Activated T-cell treated with anti-CD3 and anti-CD28 coated beads for 4 hours (primary cell): Measurements from ENCODE around the gene TMEM72.

Source experiments
- DNase-seq: peaks from one replicate; pipeline ENCODE4 v3.0.0-alpha.2; 2020

Gene TMEM72

DNA sequence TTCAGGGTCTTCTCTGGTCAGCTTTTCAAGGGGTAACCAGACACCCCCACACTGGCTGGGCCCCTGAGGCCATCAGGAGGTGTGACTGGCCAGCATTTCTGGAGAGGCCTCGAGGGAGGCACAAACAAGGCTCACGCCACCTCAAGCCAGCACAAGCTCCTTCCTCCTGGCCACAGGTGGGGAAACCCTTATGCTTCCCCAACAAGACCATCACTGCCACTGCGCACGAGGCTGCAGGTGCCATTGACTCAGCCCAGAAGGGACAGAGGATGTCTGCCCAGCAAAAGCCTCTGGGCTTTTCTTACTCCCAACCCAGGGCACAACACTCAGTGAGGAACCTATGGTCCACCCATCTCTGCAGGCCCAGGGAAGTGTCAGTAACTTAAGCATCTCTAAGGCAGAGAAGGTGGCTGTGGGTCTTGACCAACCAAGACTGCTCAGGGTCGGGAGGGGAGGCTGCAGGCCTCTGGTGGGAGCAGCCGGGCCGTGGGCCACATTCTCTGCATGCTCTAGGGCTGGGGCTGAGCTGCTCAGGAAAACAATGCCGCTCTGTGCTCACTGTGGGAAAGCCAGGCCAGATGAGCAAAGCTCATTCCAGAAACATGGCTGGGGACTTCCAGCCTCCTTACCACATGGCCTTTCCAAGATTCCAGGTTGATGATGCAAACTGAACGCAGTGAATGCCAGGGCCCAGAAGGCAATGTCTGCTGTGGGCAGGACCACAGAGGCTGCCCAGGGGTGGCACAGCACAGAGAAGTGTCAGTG lies 24.2 kb downstream of the TMEM72 start:
- DNase-seq: no peak

DNA sequence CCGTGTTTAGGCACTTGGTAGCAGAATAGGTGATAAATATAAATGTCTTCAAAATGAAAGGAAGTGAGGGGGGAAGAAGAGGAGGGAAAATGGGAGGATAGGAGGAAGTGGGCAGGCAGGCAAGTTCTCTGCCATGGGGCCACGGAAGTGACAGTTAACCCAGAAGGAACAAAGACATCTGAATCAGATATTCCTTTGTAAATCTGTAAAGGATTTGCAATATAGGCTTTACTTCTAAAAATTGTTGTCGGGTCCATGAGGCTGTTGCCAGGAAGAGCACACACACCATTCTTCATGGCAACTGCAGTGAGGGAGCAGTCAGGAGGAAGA lies 24.8 kb downstream of the TMEM72 start:
- no peak for DNase-seq

DNA sequence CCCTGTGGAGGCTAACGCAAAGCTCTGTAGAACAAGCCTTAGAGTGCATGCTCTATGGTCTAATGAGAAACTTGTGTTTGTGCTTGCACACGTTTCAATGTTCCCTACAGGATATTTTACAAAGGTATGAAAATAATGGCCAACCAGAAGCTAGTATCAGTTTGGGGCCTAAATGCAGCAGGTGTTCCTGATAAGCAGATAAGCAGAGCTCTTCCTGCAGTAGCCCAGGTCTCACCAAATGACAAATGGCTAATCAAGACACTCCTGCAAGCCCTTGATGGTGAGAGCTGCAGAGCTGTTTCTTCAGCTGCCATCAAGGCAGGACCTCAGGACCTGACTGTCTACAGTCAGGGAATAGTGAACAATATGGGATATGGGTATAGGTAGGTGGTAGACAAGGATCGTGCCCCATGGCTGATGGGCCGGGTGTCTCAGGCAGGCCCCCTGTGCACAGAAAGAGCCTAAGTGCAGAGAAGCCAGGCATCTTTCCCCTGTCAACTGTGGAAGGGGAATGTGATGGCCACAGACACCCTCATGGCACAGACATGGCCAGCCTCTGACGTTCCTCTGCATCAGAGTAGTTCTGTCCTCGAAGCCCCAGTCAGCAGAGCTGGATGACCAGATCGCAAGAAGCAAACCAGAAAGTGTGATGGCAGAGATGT lies 25.3 kb downstream of the TMEM72 start:
- DNase-seq: no peak

DNA sequence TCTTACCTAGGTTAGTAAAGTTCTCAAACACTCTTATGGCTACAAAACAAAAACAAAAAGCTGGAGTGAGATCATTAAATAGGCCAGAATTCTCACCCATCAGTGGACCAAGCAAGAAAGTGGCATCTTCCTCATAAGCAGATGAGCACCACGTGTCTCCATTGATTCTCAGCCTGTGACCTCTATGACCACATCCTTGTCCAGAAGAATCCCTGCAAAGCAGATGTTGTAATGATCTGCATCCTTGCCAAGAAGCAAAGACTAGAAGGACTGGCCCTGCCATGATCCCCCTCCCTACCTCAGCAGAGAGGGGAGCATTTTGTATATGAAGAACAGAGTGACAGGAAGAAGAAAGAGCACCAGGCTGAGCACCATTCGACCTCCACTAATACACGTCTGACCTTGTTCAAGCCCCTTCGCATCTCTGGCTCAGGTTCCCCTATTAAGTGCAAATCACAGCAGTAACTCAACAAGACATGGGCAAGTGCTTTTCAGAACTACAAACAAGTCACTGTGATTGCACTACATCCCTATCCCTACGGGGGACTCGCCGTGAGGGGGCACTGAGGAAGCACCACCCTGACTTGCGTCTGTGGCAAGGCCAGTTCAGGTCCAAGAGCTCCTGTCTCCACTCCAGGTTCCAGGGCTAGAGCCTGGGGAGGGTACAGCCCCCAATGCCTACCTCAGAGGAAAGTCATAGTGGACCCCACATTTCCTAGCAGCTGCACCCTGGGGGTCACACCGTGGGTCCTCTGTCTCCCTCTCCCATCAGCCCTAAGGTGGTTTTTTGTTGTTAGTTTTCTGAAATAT lies 26.3 kb downstream of the TMEM72 start:
- DNase-seq: no peak

DNA sequence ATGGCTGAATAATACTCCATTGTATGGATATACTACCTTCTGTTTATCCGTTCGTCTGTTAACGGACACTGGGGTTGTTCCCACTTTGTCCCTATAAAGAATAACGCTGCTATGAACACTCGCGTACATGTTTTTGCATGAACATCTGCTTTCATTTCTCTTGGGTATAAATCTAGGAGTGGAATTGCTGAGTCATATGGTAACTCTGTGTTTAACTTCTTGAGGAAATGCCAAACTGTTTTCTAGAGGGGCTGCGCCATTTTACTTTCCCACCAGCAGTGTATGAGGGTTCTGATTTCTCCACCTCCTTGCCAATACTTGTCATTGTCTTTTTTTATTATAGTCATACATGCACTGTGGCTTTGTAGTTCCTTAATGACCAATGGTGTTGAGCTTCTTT lies 27.8 kb downstream of the TMEM72 start:
- DNase-seq: no peak

DNA sequence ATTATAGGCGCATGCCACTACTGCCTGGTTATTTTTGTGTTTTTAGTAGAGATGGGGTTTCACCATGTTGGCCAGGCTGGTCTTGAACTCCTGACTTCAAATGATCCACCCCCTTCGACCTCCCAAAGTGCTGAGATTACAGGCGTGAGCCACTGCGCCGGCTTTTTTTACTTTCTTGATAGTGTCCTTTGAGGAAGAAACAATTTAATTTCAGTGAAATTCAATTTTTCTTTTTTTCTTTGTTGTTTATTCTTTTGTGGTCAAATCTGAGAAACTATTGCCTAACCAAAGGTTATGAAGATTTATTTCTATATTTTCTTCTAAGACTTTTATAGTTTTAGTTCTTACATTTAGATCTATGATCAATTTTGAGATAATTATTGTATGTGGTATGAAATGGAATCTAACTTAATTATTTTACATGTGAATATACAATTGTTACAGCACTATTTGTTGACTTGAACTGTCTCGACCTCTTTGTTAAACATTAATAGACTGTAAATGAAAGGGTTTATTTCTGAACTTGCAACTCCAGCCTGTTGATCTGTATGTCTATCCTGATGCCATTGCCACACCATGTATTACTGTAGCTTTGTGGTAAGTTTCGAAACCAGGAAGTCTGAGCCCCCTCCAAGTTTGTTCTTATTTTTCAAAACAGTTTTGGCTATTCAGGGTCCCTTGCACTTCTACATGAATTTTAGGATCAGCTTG lies 28.7 kb downstream of the TMEM72 start:
- no peak for DNase-seq

DNA sequence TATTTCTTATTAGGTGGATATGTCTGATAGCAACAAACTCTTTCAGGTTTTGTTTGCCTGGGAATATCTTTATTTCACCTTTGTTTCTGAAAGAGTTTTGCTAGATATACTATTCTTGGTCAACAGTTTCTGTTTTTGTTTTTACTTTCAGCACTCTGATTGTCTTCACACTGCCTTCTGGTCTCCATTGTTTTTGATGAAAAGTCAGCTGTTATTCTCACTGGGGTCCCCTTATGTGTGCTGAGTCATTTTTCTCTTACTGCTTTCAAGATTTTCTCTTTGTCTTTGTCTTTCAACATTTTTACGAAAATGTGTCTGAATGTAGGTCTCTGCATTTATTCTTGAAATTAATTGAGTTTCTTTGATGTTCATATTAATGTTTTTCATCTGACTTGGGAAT lies 33.2 kb downstream of the TMEM72 start:
- DNase-seq: no peak

DNA sequence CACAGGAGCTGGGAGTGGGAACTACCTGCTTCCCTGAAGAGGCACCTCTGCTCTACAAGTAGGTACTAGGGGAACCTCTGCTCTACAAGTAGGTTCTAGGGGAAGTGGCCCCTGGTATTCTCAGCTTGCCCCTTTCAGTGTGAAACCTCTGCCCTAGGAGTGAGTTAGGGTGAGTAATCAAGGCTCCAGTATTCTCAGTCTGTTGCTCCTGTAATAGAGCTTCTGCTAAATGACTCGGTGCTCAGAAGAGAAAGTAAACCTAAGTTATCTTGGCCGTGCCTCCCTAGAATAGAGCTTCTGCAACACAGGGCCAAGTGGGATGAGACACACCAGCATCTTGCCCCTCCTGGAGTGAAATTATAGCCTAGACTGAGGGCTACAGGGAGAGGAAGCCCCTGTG lies 35.1 kb downstream of the TMEM72 start:
- no peak for DNase-seq

DNA sequence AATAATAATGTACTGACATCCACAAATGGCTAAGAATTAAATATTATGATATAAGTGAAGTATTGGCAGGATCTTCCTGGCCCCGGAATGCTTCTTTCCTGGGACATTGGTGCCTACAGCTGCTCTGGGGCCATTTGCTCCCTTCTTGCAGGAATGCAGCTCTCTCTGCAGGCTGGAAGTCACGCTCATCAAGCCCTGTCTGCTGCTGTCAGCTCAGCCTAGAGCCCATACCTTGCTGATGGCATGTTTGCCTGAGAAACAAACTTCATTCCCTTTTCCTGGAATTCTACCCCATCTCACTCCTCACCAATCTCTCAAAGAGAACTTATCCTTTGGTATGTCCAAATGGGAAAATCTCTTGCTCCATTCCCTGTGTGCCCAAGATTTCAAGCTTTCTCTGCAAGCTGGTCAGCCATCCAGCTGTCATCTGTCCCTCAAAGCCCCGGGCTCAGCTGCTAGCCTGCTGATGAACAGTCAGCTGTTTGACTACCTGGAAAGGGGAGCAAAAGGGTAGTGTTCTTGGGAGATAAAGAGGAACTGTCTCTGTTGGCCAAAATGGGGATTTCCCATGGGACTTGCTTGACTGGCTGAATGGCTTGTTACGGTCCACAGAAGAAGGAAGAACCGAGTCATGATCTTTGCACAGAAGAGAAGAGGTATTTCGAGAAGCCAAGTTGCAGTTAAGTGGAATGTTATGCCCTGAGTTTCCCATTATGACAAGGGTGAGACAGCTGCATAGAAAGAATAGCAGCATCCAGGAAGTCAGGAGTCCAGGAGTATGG lies 36.4 kb downstream of the TMEM72 start:
- no peak for DNase-seq

DNA sequence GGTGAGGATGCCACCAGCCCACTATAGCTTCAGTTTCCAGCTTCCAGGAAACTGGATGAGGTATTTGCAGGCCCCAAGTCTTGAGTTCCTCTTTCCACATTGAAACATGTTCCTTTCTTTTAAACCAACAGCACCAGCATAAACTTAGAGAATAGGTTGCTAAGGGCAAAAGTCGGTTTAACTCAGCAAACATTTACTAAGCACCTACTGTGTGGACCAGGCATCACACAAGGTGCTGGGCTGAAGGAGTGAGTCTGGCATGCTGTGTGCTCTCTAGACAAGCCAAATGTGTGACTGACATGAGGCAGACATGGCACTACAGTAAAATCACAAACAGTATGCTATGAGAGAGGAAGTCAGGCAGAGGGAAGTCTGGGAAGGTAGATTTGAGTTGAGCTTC lies 37.5 kb downstream of the TMEM72 start:
- no peak for DNase-seq

DNA sequence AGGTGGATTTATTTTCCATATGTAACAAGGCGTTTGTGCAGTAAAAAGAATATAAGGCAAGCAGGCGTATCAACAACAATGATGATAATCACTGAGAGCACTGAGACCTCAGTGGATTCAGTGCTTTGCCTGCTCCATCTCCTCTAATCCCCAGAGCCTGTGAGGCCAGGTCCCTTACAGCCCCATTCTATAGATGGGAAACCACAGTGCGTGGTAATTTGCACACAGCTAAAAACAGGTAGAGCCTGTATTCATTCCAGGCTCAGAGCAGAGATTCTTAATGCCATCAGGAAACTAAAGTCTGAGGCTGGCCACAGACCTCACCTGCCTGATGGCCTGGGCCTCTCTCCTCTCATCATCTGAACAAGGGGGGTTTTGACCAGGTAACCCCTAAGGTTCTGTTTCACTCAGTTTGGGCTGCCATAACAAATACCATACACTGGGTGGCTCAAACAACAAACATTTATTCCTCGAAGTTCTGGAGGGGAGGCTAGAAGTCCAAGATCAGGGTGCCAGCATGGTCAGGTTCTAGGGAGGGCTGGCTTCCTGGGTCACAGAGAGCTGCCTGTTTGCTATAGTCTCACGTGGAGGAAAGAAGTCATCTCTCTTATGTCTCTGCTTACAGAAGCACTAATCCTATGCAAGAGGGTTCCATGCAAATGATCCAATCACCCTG lies 38.1 kb downstream of the TMEM72 start:
- DNase-seq: no peak

DNA sequence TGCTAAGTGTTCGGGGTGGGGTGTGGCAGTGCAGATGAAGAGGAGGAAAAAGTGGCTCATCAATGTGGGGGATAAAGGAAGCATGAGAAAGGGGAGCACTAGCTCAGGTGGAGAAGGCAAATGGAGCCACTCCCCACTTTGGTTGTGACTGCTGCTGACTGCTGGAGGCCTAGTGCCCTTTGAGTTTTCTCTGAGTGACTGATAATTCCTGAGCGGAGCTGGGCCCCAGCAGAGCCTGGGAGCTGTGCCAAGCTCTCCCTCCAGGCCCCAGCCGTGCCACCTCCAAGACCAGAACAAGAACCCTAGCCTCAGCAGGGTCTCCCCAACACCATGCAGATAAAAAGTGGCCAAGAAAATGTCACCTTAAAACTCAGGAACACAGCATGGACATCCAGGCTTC lies 38.8 kb downstream of the TMEM72 start:
- DNase-seq: no peak

DNA sequence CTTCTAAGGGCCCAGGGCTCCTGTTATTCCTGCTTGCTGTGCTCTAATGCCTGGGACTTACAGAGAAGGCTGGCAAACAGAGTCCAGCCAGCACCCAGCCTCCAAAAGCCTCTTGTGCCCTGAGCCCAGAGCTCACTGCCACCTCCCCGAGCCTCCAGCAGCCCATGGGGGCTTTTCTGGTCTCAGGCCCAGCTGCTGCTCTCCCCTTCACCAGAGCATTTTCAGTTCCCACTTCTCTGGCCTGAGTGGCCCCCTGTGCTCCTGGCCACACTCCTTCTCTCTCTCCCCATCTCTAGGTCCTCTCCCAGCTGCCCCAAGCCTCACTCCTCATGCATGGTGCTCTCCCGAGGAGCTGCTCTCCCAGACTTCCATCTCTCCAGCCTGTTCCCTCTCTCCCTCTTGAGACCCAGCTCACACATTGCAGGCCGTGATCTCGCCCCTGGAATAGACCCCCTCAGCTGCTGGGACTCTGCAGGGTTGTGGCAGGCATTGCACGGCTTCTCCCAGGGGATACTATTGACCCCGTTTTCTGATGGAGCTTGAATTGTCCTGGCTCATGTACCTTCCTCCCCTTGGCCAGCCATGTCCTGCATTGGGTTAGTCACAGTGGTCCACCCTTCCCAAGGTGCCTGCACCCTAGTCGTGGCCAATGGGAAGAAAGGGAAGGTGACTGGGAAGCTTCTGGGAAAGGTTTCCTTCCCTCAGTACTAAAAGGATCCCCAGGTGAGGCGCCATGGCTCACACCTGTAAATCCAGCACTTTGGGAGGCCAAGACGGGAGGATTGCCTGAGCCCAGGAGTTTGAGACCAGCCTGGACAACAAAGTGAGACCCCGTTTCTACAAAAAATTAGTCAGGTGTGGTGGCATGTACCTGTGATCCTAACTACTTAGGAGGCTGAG lies 39.4 kb downstream of the TMEM72 start:
- DNase-seq: no peak

DNA sequence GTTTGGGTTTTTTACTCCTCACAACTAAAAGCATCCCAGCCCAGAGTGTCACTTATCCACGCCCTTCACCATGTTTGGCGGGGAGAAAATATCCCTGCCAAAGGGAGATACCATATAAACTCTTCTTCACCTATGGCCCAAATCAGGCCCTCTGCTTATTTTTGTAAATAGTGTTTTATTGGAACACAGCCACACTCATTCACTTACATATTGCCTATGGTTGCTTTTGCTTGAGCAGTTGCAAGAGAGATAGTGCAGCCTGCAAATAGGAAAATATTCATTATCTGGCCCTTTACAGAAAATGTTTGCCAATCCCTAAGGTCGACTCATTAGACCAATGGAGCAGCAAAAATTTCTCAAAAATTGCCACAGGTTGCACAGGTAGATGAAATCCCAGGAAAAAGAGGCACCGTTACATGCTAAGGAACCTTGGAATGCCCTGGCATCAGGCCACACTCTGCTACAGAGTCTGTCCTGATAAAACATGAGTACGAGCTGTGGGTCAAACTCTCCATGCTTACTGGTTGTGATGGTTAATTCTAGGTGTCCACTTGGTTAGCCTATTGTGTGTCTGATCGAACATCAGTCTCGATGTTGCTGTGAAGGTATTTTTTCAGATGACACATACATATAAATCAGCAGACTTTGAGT lies 40.6 kb downstream of the TMEM72 start:
- no peak for DNase-seq

DNA sequence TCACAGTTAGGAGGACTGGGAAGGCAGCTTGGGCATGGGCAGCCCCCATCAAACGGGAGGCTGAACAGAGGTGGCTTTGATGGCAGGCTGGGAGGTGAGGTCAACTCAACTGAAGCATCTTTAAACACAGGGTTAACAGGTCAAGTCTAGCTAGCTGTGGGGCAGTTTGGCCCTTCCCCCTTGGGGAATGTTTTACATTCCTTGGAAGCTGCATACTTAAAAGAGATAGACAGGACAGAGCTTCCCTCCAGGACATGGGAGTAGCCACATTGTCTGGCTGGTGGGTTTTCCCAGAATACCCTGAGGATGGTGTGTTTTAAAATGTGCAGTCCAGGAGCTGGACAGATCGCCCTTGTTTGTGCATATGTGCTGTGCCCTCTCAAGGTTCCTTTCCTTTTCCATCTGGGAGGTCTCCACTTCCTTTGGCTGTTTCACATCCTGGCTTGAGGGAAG lies 41.7 kb downstream of the TMEM72 start:
- no peak for DNase-seq

DNA sequence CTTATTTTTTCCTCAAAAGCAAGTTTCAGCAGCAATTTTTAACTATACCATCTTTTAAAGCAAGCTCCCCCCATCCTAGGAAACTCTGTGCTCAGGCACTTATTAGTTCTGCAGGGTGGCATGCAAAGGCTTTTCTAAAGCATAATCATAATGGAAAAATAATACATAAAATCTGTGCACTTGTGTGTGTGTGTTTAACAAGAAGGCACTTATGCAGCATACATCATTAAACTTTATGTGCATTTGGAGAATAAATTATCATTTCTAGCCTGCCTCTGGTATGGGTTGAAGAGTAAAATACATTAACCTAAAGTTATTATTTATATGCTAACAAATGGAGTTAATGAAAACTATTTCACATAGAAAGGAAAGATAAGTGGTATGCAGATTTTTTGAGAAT lies 42.9 kb downstream of the TMEM72 start:
- DNase-seq: no peak

DNA sequence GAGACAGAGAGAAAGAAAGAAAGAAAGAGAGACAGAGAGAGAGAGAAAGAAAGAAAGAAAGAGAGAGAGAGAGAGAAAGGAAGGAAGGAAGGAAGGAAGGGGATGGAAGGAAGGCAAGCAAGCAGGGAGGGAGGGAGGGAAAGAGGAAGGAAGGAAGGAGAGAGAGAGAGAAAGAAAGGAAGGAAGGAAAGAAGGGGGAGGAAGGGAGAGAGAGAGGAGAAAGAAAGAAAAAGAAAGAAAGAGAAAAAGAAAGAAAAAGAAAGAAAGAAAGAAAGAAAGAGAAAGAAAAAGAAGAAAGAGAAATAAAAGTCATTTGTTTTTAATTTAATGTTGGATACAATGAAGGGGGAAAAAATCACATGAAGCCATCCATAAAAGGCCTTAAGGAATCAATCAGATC lies 43.8 kb downstream of the TMEM72 start:
- no peak for DNase-seq

DNA sequence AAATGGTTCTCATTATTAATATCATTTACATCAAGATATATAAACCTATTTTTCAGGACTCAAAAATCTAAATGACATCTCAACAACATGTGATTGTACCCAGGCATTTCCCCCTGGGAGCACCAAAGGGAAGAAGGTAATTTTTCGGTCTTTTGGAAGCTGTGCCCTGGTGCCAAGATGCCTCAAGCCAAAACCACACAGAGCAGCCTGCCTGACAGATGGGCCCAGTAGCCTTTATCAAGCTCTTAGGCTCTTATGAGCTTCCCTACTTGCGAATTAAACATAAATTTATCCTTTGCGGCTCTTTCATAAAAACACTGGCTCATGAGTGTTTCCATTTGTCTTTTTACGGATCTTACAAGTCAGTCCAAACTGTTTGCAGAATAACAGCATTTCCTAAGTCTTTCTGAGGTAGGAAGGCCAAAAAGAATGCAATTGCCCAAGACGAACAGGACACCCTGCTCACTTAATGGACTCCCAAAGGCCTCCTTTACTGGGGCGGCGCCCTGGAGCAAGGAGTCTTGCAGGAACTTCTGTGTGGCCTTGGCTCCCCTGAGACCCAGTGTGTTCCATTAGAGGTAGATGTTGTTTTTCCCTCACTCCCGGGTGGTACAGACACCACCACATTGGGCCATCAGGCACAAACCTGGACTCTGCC lies 44.4 kb downstream of the TMEM72 start:
- no peak for DNase-seq

DNA sequence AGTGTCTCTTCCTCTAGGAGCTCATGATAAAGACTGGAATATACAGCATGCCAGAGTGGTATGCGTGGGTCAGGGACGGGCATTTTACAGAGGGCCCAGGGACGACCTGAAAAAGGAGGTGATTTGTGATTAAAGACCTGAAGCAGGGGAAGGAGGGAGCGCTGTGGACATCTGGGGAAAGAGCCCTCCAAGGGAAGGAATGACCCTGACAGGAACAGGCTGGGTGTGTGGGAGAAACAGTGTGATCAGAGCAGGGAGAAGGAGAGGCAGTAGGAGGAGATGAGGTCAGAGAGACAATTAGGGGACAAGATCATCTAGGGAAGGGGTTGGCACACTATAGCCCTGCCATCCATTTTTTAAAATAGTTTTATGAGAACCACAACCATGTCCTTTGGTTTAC lies 45.1 kb downstream of the TMEM72 start:
- DNase-seq: no peak
